HG02588 (cell line): ENCODE data around the gene UTP15.

Experiments used
- ATAC-seq: cut with Tn5 transposase; IDR thresholded peaks from one replicate; pipeline ENCODE4 v1.9.1; 2021; ENCODE audit warnings: mild to moderate bottlenecking, moderate library complexity; ENCODE audit not compliant: unreplicated experiment

The UTP15 gene

DNA sequence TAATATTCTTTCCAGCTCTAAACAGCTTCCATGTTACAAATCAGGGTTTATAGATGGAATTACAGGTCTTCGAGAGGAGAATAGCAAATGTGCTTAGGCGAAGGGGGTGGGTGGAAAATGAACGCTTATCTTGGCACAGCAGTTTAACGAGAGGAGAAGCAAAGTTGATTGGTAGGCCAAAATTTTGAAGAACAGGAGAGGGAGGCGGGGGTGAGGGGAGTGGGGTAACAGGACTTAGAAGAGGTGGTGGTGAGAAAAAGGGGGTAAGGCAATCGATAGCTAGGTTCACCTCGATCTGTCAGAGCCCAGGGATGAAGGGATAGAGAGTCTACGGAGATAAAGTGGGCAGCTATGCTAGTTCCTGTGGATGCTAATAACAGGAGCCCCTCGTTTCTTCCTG, 868 bp upstream of the UTP15 start:
- no peak for ATAC-seq

DNA sequence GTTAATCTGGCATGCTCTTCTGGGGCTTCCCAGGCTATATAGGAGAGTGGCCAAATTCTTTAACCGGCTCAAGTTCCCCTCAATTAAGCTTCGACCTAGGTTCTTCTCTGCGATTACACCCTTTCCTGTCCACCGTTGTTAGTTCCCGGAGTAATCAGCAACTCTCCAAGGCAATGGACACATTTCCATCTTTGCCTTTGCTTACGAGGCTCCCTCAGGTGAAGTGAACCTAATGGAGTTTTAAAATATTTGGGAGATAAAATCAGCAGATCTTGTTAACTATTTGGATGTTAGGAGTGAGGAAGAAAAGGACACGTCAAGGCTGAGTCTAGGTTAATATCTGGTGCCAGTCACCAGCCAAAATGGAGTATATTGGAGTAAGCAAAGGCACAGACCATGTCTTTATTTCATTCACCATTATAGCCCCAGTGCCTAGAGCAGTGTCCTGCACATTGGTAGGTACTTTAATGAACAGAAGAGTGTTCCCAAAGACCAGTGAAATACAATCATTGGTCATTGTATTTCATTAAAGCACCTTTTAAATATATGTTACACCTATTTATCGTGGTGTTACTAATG, 515 bp downstream of the UTP15 start:
- peak; percentile 1 for ATAC-seq

DNA sequence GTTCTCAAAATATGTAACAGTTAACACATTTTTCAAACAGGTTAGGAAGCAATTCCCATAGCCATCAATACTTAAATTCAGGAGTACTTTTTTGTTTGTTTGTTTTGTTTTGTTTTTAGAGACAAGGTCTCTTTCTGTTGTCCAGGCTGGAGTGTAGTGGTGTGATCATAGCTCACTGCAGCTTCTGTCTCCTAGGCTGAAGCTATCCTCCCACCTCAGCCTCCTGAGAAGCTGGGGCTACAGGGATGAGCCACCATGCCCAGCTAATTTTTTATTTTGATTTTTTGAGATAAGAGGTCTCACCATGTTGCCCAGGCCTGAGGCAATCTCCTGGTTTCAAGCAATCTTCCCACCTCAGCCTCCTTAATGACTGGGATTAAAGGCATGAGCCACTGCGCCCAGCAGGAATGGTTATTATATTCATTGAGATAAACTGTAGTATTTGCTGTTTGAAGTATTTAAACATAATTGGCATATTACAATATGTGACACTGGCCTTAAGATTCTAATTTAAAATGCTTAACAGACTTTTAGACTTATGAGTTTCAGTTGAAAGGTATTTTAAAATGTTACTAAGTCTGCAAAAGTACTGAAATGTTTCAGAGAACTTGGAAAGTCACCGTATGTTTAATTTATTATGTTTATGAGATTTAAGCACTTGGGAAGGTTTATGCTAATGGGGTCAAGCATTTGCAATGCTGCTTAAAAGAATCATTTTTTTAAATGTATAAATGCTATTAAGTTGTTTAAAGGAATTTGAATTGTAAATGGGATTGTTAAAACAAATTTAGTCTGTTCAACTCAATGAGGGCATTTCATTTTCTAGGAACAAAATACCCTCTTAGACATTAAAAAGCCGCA, 17.0 kb downstream of the UTP15 start:
- ATAC-seq = no peak

DNA sequence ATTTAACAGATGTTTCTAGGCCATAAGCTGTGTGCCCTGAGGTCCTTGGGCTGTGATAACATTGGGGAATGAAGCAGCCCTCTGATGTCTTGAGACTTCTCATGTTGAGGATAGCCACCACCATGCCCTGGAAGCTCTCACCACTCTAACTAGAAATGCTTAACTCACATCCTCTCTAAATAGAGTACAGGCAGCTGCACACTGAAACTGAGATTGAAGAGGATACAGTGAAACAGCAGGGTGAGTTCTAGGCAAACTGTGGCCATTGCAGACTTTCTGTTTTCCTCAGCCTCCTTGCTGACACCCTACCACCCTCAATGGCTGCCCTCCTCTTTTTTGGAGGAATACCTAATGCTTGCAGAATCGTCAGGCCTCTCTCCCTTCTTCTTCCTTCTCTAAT, 22.4 kb downstream of the UTP15 start:
- no peak for ATAC-seq

DNA sequence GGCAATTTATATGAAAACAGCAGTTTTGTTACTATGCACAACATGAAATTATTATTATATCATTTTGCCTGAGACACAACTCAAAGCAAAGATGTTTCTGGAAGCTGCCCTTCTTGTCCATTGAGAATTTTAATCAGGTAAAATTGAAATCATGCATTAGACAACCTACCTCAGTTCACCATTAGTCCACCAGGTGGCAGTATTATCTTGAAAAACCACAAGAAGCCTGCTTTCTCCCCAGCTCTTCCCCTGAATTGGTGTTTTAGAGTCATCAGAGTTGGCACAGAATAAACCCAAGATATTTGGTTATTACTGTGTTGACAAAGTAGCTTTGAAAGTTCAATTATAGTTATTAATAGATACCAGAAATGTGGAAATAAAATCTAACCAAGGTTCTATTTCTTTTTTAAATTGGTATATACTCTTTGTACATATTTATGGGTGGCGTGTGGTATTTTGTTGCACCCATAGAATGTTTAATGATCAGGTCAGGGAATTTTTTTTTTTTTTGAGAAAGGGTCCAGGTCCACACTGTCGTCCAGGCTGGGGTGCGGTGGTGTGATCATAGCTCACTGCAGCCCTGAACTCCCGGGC, 25.7 kb downstream of the UTP15 start:
- no peak for ATAC-seq

DNA sequence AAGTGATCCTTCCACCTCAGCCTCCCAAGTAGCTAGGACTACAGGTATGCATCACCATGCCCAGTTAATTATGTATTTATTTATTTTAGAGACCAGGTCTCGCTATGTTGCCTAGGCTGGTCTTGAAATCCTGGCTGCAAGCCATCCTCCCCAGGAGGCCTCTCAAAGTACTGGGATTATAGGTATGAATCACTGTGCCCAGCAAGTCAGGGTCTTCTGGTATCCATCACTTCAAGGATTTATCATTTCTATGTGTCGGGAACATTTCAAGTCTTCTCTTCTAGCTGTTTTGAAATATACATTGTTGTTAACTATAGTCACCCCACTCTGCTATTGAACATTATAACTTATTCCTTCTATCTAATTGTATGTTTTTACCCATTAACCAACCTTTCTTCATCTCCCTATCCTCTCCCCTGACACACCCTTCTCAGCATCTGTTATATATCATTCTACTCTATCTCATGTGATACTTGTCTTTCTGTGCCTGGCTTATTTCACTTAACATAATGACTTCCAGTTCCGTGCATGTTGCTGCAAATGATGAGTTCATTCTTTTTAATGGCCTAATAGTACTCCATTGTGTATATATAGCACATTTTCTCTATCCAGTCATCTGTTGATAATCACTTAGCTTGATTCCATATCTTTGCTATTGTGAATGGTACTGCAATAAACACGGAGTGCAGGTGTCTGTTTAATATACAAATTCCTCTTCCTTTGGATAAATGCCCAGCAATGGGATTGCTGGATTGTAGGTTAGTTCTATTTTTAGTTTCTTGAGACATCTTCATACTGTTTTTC, 26.4 kb downstream of the UTP15 start:
- no peak for ATAC-seq

DNA sequence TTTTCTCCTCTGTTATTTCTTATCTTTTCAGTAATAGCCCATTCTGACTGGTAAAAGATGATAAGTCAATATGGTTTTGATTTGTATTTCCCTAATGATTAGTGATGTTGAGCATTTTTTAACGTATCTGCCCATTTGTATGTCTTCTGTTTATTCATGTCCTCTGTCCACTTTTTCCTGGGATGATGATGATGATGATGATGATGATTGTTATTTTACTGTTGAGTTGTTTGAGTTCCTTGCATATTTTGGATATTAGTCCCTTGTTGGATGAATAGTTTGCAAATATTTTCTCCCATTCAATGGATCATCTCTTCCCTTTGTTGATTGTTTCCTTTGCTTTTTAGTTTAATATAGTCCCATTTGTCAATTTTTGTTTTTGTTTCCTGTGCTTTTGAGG, 27.0 kb downstream of the UTP15 start:
- no peak for ATAC-seq

DNA sequence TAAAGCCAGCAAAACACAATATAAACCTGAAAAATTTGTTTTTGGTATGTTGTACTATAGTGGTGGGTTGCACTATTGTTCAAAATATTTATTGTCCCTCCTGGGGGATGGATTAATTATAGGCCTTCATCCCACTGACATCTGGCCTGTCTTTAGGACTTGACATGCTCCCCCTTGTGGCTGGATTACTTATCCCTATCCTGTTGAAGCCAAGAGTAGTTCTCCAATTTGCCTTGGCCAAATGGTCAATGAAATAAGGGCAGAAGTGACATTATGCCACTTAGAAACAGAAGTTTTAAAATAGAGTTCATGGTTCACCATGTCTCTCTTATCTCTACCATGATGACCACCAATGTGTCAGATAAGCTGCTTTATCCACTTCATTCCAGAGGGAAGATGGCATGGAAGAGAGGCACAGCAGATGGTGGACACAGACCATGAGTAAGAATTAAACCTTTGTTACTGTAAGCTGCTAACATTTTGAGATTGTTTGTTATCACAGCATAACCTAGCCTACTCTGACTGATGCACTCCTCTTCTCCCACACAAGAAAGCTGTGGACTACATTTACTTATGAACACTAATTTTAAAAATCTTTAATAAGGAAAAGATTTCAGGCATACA, 31.3 kb downstream of the UTP15 start:
- no peak for ATAC-seq

DNA sequence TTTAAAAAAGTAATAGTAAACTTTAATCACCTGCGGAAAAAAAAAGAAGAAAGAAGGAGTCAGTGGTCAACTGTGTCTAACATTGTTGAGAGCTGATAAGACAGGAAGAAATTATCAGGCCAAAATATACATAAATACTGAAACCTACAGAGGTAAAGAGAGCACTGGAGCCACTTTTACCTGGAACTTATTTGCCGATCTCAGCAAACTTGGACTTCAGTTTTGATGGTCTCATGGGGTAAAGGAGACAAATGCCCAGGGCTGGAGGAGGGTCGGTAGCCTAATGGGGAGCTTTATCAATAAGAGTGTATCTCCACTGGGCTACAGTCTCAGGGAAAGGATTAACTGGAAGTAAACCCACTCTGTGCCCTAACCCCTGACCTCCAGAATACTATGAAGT, 33.8 kb downstream of the UTP15 start:
- ATAC-seq = no peak

DNA sequence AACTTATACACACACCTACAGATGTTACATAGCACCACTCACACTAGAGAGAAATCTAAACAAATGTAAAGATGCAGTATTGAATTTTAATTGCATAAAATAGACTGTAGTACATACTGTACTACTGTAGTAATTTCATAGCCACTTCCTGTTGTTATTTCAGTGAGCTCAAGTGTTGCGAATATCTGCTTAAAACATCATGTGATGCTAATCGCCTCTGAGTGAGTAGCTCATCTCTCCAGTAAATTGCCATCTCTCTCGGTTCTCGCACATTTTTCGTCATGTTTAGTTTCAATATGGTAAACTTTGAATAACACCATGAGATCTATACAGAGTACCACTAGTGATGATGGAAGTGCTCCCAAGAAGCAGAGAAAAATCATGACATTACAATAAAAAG, 38.5 kb downstream of the UTP15 start:
- no peak for ATAC-seq

DNA sequence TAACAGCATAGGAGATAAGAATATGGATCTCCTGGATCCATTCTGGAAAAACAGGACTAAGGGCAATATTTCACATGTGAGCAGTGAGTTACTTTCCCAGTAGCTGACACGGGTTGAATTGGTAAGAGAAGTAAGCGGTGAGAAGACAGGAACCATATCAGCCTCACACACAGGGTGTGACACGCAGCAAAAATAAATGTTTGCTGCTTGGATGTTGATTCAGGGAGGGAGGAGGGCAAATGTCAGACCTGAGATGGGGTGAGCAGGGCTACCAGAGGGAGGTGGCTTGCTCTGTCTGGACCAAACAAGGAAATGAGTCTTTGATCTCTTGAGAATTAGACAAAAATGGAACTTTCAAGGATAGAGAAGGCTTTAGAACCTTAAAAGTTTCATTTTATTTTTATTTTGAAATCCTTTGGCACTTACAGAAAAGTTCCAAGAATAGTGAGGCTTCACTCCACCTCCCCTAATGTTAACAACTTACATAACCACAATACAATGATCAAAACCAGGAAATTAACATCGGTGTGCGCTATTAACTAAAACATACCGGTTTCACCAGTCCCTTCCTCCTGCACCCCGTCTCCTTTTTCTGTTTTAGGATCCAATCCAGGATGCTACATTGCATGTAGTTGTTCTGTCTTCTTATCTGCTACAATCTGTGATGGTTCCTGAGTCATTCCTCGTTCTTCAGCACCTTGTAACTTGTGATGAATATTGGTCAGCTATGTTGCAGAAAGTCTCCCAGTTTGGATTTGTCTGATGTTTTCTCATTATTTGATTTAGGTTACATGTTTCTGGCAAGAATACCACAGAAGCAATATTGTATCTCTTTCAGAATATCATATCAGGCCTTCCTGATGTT, 39.9 kb downstream of the UTP15 start:
- no peak for ATAC-seq

DNA sequence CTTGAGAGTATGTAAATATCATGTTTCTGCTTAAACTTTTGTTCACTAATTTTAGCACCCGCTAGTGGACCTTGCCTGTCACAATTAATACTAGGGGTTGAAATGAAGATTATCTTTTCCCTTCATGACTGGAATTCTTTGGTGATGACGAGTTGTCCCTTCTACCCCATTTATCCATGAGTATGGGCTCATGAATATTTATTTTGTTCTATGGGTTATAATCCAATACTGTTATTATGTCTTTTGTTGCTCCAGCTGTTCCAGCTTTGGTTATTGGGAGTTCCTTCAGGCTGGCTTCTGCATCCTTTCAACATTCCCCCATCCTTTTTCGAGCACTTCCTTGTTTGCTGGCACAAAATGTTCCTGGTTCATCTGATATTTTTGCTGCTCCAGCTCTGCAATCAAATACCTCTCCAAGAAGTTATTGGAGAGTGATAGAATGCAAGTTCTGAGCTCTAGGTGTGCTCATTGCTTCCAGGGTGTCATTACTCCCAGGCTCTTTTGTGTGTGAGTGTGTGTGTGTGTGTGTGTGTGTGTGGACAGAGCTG, 40.7 kb downstream of the UTP15 start:
- no peak for ATAC-seq

DNA sequence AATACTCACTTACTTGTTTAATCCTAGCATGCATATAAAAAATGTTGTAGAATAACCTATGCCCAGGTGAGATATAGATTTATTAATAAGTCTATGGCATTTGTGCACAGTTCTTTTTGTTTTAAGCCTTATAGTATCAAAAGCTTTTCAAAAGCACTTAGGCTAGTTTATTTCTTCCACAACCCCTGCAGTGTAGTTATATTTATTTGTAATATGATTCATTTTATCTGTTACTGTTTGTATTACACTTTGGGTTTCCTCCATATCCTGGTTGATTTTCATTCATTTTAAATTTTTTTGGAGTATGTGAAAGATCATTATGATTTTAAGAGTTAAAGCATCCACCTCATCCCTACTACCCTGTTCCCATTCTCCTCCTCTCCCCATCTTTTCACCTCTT, 41.7 kb downstream of the UTP15 start:
- ATAC-seq = no peak

DNA sequence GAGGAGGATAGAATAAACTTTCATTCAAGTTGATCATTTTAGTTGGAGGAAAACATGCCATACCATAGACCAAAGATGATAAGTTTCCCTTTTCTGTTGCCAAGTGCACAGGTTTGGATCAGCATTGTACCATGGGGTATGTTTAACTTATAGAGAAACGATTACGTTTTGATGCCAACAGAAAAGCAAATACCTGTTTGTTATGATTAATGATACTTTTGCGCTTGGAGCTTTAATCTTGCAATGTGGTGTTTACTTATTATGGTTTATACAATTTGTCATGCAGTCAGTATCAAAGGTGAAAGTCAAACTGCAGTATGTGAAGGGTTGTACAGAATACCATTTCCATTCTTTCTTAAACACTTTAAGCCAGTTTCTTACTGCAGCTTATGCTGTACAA, 47.3 kb downstream of the UTP15 start:
- ATAC-seq = no peak

DNA sequence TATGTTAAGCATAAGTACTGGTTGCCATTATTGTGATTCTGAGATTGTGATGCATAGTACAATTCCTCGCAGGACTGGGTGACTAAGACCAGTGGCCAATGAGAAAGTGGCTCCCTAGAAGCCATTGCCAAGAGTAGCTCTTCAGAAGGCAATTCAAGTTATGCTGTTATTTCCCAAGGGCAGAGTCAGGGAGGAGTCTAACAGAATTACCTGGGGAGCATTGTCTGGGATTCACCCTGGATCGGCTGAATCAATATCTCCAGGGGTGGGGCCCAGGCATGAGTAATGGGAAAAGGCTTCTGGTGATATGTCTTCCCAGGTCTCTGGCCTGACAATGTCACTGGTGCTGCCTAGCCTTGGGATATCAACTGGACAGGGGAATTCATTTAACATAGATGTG, 49.5 kb downstream of the UTP15 start:
- ATAC-seq = no peak

DNA sequence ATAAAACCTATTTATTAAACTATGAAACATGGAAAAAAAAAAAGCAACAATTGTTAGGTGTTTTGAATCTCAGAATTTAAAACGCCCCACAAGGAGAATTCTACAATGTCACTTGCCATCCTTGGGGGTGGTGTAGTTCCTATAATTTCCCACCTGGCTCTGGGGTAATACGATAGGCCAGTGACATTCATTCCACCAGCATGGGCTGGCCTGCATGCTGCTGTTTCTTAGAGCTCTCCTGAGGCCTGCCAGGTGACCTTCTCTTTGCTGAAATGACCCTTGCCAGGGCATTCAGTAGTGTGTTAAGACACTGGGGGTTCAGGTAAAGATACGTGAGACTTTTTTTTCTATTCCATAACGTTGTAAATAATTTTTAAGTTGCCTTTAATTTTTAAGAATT, 50.4 kb downstream of the UTP15 start:
- no peak for ATAC-seq

DNA sequence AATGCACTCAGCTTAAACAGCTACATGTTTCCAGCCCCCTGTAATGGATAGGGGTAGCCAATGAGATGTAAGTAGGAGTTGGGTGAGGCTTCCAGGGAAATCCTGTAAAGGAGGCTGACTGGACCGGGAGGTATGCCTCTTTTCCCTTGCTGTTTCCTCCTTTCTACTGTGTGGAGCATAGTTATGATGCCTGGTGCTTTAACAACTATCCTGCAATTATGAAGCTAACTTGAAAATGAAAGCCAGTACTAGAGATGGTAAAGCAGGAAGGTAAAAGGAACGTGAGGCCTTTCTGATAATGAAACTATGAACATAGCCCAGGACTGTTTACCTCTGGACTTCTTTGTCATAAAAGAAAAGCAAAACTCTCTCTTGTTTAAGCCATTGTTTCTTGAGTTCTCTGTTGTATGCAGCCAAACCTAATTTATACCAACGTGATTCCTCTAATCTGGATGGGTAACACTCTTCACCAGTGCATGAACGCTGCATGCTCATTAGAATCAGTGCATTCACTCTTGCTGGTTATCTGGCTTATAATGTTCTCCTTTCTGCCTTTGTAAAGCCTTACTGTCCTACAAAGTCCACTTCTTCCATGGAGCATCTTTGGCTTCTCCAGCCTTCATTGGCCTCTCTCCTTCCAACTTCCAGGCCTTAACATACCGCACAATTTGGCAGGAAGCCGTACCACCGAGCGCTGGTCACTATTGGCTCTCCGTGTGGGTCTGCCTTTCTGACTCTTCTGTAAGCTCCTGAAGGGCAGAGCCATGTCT, 52.2 kb downstream of the UTP15 start:
- ATAC-seq = peak; percentile 54

DNA sequence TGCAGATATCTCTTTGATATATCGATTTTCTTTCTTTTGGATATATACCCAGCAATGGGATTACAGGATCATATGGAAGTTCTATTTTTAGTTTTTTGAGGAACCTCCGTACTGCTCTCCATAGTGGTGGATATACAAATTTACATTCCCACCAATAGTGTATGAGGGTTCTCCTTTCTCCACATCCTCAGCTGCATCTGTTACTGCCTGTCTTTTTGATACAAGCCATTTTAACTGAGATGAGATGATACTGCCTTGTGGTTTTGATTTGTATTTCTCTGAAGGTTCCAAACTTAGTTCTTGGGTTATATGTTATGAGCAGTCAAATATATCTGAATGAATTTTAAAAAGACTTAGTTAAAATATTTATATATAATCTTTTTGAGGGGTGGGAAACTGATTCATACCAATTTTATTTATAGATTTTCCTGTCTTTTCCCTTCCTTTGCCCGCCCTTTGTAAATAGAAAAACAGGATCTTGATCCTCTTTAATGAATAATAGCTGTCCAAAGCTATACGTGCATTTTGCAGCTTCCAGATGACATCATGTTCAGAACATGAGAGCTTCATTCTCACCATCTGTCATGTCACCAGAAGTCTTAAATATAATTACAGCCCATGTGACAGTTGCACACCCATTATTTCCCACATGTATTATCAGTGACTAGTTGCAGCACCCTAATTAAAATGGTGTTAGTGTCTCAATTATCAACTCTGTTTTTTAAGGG, 54.2 kb downstream of the UTP15 start:
- ATAC-seq = no peak

DNA sequence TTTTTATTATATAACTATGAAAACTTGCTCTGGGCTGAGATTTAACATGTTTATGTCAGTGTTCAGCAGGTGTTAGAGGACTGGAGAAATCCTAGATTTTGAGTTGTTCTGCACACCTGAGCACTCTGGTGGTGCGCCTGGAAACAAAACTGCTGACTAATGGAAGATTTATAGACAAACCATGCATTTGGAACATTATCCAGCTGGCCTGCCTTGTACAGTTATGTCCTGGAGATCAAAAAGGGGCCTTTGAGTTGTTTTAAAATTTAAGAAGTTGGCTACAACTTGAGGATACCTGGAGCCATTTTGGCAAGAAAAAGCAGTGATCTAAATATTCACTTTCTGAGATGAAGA, 54.8 kb downstream of the UTP15 start:
- no peak for ATAC-seq
